GM19324 (cell line): ENCODE results near the gene HIPK3.
"Not testable (repeated sequence)": the region's sequence is repeated elsewhere in the genome, so short reads cannot be mapped to it uniquely, and the experiment has no call there.

Experiments used
- ATAC-seq: cut with Tn5 transposase; IDR thresholded peaks from one replicate; pipeline ENCODE4 v1.9.1; 2021; ENCODE audit warnings: mild to moderate bottlenecking, moderate library complexity; ENCODE audit not compliant: unreplicated experiment, low FRiP score

The HIPK3 gene

DNA sequence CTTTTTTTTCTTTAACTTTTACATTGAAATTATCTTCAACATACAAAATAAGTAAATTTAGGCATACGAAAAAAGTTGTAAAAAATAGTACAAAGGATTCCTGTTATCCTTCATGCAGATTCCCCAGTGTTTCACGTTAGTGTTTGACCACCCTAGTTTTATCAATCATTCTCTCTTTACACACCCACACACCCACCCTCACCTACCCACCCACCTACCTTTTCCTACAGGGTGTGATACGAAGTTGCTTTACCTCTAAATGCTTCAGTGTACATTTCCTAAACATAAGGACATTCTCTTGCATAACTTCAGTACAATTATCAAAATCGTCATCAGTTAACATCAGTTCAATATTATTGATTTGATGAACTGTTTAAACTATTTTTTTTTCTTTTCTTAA, 37.0 kb downstream of the HIPK3 start:
- no peak for ATAC-seq

- ATAC-seq = no peak
These were observed 37.6 kb downstream of the HIPK3 start for GRCh38 chr11:33294797-33295196.

DNA sequence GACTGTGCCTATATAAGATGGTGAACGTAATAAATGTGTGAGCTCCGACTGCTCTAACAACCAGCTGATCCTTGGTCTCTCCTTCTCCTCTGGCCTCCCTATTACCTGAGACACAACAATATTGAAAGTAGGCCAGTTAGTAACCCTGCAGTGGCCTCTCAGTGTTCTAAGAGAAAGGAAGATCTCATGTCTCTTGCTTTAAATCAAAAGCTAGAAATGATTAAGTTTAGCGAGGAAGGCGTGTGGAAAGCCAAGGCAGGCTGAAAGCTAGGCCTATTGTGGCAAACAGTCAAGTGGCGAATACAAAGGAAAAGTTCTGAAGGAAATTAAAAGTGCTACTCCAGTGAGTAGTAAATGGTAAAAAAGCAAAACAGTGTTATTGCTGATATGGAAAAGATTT, 39.5 kb downstream of the HIPK3 start:
- no peak for ATAC-seq

- ATAC-seq = no peak
These were observed 46.4 kb downstream of the HIPK3 start for GRCh38 chr11:33303541-33303940.

GRCh38 chr11:33306821-33307220, 49.6 kb downstream of the HIPK3 start:
- ATAC-seq = not testable (repeated sequence)

DNA sequence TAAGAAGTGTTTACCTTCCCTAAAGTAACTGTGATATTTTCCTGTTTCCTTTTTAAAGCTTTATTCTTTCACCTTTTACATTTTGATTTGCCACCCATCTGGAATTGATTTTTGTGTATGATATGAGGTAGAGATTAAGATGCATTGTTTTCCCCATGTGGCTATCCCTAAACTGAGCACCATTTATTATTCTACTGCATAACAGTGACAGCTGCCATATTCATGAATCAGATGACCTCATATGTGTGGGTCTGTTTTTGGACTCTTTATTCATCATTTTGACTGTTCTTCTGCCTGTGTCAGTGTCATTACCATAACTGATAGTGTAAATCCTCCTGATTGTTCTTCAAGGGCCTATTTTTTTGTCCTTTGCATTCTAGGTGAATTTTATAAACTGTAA, 50.8 kb downstream of the HIPK3 start:
- no peak for ATAC-seq

DNA sequence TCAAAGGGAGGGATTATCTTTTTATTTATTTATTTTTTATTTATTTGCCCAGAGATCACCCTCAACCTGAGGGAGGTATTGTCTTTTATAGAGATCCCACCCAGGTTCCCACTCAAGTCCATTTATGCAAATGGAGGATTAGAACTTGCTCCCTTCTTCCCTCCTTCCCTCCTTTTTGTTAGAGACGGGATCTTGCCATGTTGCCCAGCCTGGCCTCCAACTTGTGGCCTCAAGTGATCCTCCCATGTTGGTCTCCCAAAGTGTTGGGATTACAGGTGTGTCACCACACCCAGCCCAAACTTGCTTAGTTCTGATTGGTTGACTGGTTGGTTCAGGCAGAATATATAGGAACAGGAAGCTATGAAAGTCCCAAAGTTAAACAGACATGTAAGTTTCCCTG, 51.9 kb downstream of the HIPK3 start:
- no peak for ATAC-seq

DNA sequence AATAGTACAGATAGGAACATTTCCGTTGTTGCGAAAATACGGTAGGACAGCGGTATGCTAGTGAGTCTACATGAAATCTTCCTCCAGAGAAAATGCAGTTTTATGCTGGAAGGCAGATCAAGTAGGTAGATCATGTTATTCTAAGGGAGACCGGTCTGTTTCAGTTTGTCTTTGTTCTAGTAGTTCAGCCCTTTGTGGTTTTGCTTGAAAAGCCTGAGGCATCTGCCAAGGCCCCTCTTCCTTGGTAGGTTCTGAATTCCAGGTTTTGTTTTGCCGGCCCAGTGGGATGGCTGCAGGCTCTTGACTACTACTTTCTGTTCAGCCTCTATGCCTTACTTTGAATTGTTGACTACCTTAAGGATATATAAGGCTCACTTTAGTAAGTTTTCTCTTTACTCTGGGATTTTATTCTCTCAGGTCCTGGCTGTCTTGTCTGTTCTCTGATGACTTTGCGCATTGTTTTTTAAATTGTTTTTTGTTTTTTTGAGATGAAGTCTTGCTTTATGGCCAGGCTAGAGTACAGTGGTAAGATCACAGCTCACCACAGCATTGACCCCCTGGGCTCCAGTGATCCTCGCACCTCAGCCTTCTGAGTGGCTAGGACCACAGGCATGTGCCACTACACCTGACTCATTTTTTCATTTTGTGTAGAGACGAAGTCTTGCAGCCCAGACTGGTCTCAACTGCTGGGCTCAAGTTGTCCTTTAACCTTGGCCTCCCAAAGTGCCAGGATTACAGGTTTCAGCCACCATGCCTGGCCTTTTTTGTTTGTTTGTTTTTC, 53.7 kb downstream of the HIPK3 start:
- ATAC-seq = no peak

- no peak for ATAC-seq
These were observed 54.5 kb downstream of the HIPK3 start for GRCh38 chr11:33311680-33312079.

- ATAC-seq = no peak
These were observed 58.6 kb downstream of the HIPK3 start for GRCh38 chr11:33315822-33316221.

- ATAC-seq = no peak
These were observed 60.5 kb downstream of the HIPK3 start for GRCh38 chr11:33317662-33318061.

DNA sequence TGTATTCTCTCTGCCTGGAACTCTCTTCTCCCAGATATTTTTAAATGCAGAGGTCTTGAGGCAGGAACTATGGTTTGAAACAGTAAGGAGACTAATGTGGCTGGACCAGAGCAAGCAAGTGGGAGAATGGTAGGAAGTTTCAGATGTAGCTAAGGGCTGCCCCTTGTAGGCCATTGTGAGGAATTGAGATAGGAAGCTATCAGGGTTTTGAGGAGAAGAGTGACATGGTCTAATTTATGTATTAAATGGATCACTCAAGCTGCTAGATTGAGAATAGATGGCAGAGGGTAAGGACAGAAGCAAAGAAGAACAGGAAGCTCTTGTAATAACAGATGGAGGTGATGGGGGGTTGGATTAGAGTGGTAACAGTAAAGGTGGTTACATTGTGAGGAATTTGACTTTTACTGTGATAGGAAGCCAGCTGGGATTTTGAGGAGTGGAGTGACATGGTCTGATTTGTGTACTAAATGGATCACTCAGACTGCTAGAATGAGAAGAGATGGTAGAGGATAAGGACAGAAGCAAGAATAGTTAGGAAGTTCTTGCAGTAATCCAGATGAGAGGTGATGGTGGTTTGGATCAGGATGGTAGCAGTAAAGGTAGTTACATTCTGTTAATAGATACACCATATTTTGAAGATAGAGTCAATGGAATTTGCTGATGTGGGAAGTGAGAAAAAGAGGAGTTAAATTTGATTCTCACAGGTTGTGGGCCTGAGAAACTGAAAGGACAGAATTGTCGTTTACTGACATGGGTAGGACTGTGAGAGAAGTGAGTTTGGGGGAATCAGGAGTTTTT, 63.0 kb downstream of the HIPK3 start:
- no peak for ATAC-seq

- no peak for ATAC-seq
These were observed 63.7 kb downstream of the HIPK3 start for GRCh38 chr11:33320814-33321330.

GRCh38 chr11:33321422-33321821, 64.2 kb downstream of the HIPK3 start:
- ATAC-seq = no peak

- no peak for ATAC-seq
These were observed 66.2 kb downstream of the HIPK3 start for GRCh38 chr11:33323421-33323820.

DNA sequence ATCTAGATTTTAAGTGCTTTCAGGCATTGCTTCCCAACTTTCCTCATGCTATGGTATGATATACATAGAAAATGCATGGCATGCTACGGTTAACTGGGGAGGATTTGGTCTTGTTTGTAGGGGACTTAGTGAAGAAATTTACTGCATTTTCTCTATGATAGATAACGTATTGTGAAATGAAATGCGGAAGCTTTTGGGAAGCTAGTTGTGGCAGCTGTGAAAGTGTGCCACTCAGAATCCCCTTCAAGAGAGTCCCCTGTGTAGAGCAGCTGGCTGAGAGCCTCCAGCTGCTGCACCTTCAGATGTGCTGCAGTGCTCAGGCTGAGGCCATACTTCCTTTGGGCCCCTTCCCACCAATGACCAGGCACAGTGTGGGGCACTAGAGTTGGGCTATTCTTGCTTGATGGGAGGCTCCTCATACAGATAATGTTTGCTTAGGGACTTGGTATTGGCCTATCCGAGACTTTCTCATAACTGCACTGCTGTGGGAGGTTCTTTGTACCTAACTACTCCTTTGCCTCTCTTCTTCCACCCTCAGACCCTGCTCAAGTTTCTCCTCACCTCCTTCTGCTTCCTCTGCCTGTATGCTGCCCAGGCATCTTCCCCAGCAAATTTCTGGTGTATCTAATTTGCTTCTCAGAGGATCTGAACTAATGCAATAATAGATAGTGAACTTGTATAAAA, 67.3 kb downstream of the HIPK3 start:
- no peak for ATAC-seq

- ATAC-seq = no peak
These were observed 68.3 kb downstream of the HIPK3 start for GRCh38 chr11:33325451-33325850.

DNA sequence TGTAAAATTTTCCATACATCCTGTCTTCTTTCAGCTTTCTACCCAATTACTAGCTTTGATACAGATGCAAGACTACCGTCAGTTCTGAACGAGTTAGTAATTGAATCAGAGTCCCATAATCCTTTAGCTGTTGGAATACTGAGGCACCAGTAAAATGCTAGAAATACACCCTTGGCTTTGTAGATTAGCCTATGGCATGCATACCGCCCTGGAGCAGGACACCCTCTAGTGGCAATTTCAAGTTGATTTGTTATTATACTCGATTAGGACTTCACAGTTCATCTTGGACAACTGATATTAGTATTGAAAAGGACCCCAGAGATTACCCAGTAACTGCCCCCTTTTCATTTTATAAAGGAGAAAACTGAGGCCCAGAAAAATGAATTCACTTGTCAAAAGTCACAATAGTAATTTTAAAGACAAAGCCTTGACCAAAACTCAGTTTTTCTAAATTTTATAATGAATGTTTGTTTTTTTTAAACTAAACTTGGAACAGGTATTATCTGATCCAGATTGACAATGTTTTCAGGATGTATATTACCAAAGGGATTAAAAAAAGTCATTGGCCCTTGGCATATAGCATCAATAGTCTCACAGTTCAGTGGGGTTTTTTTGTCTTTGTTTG, 72.6 kb downstream of the HIPK3 start:
- peak; percentile 48 for ATAC-seq

GRCh38 chr11:33333816-33334215, 76.6 kb downstream of the HIPK3 start:
- no peak for ATAC-seq

- ATAC-seq = no peak
These were observed 77.4 kb downstream of the HIPK3 start for GRCh38 chr11:33334627-33335026.

DNA sequence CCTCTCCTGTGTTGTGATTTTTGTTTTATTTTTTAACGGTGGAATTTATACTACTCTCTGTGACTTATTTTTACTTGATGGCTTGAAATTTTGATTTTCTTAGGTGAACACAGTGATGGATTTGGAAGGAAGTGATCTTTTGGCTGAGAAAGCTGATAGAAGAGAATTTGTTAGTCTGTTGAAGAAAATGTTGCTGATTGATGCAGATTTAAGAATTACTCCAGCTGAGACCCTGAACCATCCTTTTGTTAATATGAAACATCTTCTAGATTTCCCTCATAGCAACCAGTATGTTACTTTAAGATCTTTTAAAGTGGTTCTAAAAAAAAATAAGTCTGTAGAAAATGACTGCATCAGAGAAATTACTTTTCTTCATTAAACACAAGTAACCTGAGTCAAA, 82.1 kb downstream of the HIPK3 start:
- no peak for ATAC-seq
